HL-60 (cell line): ENCODE results near the gene PLCD4.

ENCODE experiments used
- DNase-seq, 2 experiments: peaks; one replicate each; pipeline ENCODE4 v3.0.0-alpha.2; 2010 to 2020; ENCODE audit warnings: low read depth in 1 of 2, low spot score in 1 of 2
- H3K27ac ChIP-seq: fragments of 250-450 bp; sonication (Bioruptor Pico); replicated peaks from 2 replicates; pipeline ENCODE4 v1.5.1; 2020; ENCODE audit warnings: mild to moderate bottlenecking, moderate library complexity
- H3K27me3 ChIP-seq: fragments of 250-450 bp; sonication (Bioruptor Pico); 2 replicates; pipeline ENCODE4 v1.5.1; 2021; ENCODE audit warnings: mild to moderate bottlenecking, moderate library complexity; ENCODE audit not compliant: insufficient read depth, poor library complexity, severe bottlenecking
- H3K4me3 ChIP-seq: replicated peaks from 2 replicates; pipeline ENCODE4 v1.5.1; 2011; ENCODE audit warnings: mild to moderate bottlenecking, control low read depth, low read length; ENCODE audit not compliant: insufficient read depth
- GABPA ChIP-seq: IDR thresholded peaks from 2 replicates; pipeline ENCODE4 v1.6.1; 2012; ENCODE audit warnings: low read depth
- POLR2AphosphoS5 ChIP-seq: IDR thresholded peaks from 2 replicates; pipeline ENCODE4 v1.6.1; 2012; ENCODE audit warnings: low read depth
- SPI1 ChIP-seq: IDR thresholded peaks from 2 replicates; pipeline ENCODE4 v1.6.1; 2012; ENCODE audit warnings: low read depth, mild to moderate bottlenecking, borderline replicate concordance
- TF ChIP-seq, protein P1 (sequence below): IDR thresholded peaks from 2 replicates; pipeline ENCODE4 v1.6.1; 2012; ENCODE audit warnings: low read depth; ENCODE audit not compliant: insufficient replicate concordance
- TF ChIP-seq, protein P2 (sequence below): IDR thresholded peaks from one replicate; pipeline ENCODE4 v1.5.1; 2011; ENCODE audit warnings: low read length, control low read depth, inconsistent platforms; ENCODE audit not compliant: insufficient read depth

PLCD4 gene

DNA sequence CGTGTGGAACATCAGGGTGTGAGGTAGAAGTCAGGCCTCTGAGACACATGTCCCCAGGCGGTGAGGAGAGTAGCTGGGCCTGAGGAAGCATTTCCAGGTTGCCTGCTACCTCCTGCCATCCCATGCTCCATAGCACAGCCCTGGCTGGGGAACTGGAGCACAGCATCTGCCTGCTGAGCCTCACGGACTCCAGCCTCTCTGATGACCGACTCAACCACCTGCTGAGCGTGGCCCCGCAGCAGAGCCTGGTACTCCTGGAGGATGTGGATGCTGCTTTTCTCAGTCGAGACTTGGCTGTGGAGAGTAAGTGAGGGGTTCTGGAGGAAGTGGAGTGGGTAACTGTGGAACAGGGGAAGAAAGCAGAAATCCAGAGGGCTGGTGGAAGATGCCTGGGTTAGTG, 54.7 kb downstream of the PLCD4 start:
- TF ChIP-seq, protein P1, sequence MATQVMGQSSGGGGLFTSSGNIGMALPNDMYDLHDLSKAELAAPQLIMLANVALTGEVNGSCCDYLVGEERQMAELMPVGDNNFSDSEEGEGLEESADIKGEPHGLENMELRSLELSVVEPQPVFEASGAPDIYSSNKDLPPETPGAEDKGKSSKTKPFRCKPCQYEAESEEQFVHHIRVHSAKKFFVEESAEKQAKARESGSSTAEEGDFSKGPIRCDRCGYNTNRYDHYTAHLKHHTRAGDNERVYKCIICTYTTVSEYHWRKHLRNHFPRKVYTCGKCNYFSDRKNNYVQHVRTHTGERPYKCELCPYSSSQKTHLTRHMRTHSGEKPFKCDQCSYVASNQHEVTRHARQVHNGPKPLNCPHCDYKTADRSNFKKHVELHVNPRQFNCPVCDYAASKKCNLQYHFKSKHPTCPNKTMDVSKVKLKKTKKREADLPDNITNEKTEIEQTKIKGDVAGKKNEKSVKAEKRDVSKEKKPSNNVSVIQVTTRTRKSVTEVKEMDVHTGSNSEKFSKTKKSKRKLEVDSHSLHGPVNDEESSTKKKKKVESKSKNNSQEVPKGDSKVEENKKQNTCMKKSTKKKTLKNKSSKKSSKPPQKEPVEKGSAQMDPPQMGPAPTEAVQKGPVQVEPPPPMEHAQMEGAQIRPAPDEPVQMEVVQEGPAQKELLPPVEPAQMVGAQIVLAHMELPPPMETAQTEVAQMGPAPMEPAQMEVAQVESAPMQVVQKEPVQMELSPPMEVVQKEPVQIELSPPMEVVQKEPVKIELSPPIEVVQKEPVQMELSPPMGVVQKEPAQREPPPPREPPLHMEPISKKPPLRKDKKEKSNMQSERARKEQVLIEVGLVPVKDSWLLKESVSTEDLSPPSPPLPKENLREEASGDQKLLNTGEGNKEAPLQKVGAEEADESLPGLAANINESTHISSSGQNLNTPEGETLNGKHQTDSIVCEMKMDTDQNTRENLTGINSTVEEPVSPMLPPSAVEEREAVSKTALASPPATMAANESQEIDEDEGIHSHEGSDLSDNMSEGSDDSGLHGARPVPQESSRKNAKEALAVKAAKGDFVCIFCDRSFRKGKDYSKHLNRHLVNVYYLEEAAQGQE = no peak
- TF ChIP-seq, protein P2, sequence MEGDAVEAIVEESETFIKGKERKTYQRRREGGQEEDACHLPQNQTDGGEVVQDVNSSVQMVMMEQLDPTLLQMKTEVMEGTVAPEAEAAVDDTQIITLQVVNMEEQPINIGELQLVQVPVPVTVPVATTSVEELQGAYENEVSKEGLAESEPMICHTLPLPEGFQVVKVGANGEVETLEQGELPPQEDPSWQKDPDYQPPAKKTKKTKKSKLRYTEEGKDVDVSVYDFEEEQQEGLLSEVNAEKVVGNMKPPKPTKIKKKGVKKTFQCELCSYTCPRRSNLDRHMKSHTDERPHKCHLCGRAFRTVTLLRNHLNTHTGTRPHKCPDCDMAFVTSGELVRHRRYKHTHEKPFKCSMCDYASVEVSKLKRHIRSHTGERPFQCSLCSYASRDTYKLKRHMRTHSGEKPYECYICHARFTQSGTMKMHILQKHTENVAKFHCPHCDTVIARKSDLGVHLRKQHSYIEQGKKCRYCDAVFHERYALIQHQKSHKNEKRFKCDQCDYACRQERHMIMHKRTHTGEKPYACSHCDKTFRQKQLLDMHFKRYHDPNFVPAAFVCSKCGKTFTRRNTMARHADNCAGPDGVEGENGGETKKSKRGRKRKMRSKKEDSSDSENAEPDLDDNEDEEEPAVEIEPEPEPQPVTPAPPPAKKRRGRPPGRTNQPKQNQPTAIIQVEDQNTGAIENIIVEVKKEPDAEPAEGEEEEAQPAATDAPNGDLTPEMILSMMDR = no peak
- TF ChIP-seq GABPA (no peak), SPI1 (no peak), POLR2AphosphoS5 (no peak)
- DNase-seq = no peak
- Histone ChIP-seq H3K27me3 (no peaks in the 10 kb centered on the region), H3K4me3 (no peak overlapping the region), H3K27ac (no peak overlapping the region)

DNA sequence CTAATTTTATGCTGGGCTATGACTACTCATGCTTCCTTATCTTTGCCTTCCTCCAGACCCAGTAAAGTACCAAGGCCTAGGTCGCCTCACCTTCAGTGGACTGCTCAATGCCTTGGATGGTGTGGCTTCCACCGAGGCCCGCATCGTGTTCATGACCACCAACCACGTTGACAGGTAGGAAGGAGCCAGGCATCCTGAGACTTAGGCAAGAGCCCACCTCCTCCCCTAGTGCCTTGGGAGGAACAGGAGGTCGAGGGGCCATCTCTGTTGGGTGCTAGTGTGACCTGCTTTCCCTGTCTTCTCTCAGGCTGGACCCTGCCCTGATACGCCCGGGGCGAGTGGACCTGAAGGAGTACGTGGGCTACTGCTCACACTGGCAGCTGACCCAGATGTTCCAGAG, 55.1 kb downstream of the PLCD4 start:
- Histone ChIP-seq H3K27ac (no peak overlapping the region), H3K4me3 (no peak overlapping the region)
- TF ChIP-seq, protein P1 = no peak
- TF ChIP-seq, protein P2 = no peak
- TF ChIP-seq POLR2AphosphoS5 (no peak), GABPA (no peak), SPI1 (no peak)

DNA sequence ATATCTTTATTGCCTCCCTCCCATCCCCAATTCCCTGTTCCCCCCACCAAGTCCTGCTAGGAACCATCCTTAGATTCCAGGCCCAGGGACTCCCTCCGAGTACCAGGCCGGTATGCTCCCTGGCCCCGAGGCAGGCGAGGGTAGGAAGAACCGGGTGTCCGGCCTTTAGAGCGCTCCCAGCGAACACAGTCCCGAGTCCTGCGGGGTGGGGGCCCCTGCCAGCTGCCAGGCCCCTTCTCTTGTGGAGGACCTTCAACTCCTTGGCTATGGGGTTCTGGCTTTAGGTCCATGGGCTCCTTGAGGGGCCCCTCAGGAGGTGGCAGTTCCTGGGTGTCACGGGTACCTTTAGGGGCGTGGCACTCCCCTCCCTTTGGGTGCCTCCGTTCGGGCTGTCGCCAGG, 56.2 kb downstream of the PLCD4 start:
- H3K4me3 ChIP-seq = no peak overlapping the region
- TF ChIP-seq SPI1 (no peak), POLR2AphosphoS5 (no peak), GABPA (no peak)
- TF ChIP-seq, protein P2 = no peak
- TF ChIP-seq, protein P1 = no peak
- no peak overlapping the region for H3K27ac ChIP-seq
- no peak for DNase-seq
- no peaks in the 10 kb centered on the region for H3K27me3 ChIP-seq

More for the DNA sequence above, 55.1 kb downstream of the PLCD4 start:
- DNase-seq = no peak
- no peaks in the 10 kb centered on the region for H3K27me3 ChIP-seq
